ENCODE data around the gene ADAM20. TPM values are rescaled to one million over a fixed set of nuclear protein-coding genes. Genes with fewer than 3 reads are reported as not detected.

The ADAM20 gene
- total RNA-seq, 1 donor from 2014 or later, result 1.4 TPM

DNA sequence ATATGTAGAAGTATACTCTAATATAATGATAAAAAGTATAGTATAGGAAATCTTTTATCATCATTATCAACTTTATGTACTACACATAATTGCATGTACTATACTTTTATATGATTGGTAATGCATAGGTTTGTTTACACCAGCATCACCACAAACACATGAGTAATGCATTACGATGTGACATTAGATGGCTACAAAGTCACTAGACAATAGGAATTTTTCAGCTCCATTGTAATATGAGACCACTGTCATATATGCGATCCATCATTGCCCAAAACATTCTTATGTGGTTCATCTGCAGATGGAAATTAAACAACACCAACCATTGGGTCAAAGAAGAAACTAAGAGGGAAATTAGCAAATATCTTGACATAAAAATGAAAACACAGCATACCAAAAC is 4.4 kb downstream of the ADAM20 start:
- Mint-ChIP-seq H3K36me3 (peaks cover 26% of the 10 kb centered on the region), H3K4me3 (no peak overlapping the region), H3K27me3 (ENCODE audit: low read depth) (no peaks in the 10 kb centered on the region), H3K4me1 (no peaks in the 10 kb centered on the region), H3K9me3 (peaks cover 39% of the 10 kb centered on the region), H3K27ac (no peak overlapping the region)
- DNase-seq (ENCODE audit: low spot score in 2 of 2, unreplicated experiment in 2 of 2), result no peak
- TF ChIP-seq, protein P1, sequence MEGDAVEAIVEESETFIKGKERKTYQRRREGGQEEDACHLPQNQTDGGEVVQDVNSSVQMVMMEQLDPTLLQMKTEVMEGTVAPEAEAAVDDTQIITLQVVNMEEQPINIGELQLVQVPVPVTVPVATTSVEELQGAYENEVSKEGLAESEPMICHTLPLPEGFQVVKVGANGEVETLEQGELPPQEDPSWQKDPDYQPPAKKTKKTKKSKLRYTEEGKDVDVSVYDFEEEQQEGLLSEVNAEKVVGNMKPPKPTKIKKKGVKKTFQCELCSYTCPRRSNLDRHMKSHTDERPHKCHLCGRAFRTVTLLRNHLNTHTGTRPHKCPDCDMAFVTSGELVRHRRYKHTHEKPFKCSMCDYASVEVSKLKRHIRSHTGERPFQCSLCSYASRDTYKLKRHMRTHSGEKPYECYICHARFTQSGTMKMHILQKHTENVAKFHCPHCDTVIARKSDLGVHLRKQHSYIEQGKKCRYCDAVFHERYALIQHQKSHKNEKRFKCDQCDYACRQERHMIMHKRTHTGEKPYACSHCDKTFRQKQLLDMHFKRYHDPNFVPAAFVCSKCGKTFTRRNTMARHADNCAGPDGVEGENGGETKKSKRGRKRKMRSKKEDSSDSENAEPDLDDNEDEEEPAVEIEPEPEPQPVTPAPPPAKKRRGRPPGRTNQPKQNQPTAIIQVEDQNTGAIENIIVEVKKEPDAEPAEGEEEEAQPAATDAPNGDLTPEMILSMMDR (IDR thresholded peaks at IDR 0.05; ENCODE audit: unreplicated experiment), result no peak

DNA sequence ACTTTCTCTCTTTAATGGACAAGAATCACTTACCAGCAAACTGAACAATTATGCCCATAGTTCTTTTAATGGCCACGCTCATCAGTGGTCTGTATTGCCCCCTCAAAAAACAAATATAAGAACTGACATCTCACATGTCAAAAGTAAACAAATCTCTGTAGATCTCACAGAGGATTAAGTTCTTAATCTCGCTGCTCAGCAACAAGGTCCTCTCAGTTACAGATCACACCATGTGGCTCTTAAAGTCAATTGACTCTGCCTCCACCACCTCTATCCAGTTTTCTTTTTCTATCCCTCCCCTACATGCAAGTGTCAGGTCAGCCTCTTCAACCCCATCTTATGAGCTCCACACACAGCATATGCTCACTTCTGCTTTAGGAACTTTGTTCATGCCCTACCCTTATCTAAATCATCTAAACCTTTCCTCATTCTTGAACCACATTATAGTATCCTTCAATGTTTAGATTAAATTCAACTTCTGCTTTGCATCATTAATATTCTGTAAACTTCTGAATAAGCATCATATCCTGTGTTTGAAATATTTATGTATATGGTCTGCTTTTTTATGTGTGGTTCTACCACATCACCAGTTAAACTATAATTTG is 7.2 kb downstream of the ADAM20 start:
- Mint-ChIP-seq H3K27ac (no peak overlapping the region), H3K36me3 (peaks cover 30% of the 10 kb centered on the region), H3K4me1 (no peaks in the 10 kb centered on the region), H3K27me3 (ENCODE audit: low read depth) (no peaks in the 10 kb centered on the region), H3K4me3 (no peak overlapping the region), H3K9me3 (peaks cover 27% of the 10 kb centered on the region)
- TF ChIP-seq, protein P1 (IDR thresholded peaks at IDR 0.05; ENCODE audit: unreplicated experiment), result no peak
- no peak for DNase-seq (ENCODE audit: low spot score in 2 of 2, unreplicated experiment in 2 of 2)

DNA sequence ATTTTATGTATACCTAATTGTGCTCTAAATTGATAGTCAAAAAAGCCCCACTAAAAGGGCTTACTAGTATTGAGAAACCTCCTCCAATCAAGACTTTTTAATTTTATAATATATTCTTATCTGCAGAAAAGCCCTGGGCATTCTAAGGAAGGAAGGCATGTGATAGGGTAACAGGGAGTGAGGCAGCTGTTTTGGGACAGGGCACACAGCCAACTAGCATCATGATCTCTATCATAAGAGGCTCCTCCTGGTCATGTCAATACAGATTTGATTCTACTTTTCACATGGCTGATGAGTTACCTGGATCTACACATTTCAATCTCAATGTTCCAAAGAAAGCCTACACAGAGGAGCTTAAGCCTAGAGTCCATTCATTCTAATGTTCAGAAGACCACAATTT is 9.1 kb downstream of the ADAM20 start:
- no peaks in the 10 kb centered on the region for H3K4me1 Mint-ChIP-seq
- no peak overlapping the region for H3K27ac Mint-ChIP-seq
- H3K4me3 Mint-ChIP-seq, result no peak overlapping the region
- H3K36me3 Mint-ChIP-seq, result peaks cover 23% of the 10 kb centered on the region
- TF ChIP-seq, protein P1 (IDR thresholded peaks at IDR 0.05; ENCODE audit: unreplicated experiment), result no peak
- peaks cover 20% of the 10 kb centered on the region for H3K9me3 Mint-ChIP-seq
- DNase-seq (ENCODE audit: low spot score in 2 of 2, unreplicated experiment in 2 of 2), result no peak
- no peaks in the 10 kb centered on the region for H3K27me3 Mint-ChIP-seq (ENCODE audit: low read depth)

DNA sequence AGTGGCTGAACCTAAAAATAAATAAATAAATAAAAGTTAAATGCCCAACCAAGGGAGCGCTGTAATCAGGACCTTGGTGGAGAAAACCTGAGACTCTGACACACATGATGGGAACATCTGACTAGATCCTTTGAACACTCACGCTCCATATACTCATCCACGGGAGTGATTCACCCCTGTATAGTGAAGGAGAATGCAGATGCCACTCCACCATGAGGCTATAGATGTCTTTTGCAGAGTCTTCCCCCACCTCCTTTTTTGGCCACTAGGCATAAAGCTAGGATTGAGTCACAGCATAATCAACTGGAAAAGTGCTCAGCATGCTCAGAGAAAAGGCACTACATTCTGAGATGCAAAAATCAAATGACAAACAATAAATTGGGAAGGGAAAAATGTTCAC is 19.0 kb downstream of the ADAM20 start:
- peaks cover 5% of the 10 kb centered on the region for H3K36me3 Mint-ChIP-seq
- TF ChIP-seq, protein P1 (IDR thresholded peaks at IDR 0.05; ENCODE audit: unreplicated experiment), result no peak
- peaks cover 21% of the 10 kb centered on the region for H3K9me3 Mint-ChIP-seq

DNA sequence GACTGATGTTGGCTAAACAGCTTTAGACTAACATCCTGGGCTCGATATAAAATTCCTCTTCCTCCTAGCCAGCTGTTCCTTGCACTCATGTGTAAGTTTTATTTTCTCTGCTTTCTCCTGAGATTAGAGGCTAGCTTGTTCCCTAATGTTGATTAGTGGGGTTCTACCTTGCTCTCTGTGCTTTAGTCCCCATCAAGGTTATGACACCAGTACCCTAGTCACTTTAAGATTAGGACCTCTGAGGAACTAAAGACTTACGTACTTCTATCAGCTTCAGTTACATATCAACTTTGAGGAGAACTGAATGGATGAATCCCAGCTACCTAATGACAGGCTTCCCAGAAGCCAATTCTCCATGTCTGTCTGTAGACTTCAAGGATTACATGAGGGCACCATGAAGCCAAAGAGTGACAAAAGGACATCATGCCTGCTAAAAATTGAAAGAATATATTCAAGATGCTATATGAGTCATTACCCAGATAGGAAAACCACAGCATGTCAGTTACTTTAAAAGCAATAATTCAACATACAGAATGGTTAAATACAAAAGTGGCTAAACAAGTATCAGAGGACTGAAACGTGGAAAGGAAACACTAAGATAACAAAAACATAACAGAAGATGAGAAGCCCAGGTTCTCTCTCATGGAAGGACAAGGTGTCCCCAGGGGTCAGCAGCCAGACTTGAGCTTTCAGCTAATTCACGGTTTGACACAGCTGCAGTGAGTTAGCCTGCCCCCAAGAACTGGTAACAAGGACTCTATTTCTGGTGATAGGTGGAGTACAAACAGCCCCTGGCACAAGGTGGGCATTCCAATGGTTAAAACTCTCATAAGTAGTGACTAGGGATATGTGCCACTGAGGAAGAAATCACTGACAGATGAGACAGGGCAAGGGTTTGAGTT is 20.4 kb downstream of the ADAM20 start:
- peaks cover 13% of the 10 kb centered on the region for H3K9me3 Mint-ChIP-seq
- no peaks in the 10 kb centered on the region for H3K4me1 Mint-ChIP-seq
- TF ChIP-seq, protein P1 (IDR thresholded peaks at IDR 0.05; ENCODE audit: unreplicated experiment), result no peak
- DNase-seq (ENCODE audit: low spot score in 2 of 2, unreplicated experiment in 2 of 2), result no peak
- no peaks in the 10 kb centered on the region for H3K27me3 Mint-ChIP-seq (ENCODE audit: low read depth)
- H3K36me3 Mint-ChIP-seq, result peaks cover 3% of the 10 kb centered on the region
- no peak overlapping the region for H3K27ac Mint-ChIP-seq
- H3K4me3 Mint-ChIP-seq, result no peak overlapping the region

More for the DNA sequence above, 19.0 kb downstream of the ADAM20 start:
- Mint-ChIP-seq H3K27me3 (ENCODE audit: low read depth) (no peaks in the 10 kb centered on the region), H3K4me1 (no peaks in the 10 kb centered on the region), H3K27ac (no peak overlapping the region), H3K4me3 (no peak overlapping the region)
- DNase-seq (ENCODE audit: low spot score in 2 of 2, unreplicated experiment in 2 of 2), result no peak

Measured in mesothelial cell of epicardium (in vitro differentiated cells).